Bronchial epithelial cell (primary cell): ENCODE results near the gene PLEKHG3. TPM values are rescaled to one million over a fixed set of nuclear protein-coding genes. Genes with fewer than 3 reads are reported as not detected.

Experiments used
- DNase-seq: peaks from one replicate; pipeline ENCODE4 v3.0.0-alpha.2; 2010; ENCODE audit warnings: low read depth
- FAIRE-seq: peaks from 2 replicates; lab custom pipeline; 2011; peaks lifted over from hg19 to GRCh38; lab: Jason Lieb, UNC
- H3K27me3 ChIP-seq: 2 replicates; pipeline ENCODE4 v1.5.1; 2011; ENCODE audit warnings: low read length; ENCODE audit not compliant: control insufficient read depth, insufficient read depth
- H3K36me3 ChIP-seq: 2 replicates; pipeline ENCODE4 v1.5.1; 2011; ENCODE audit warnings: low read length; ENCODE audit not compliant: control insufficient read depth, insufficient read depth
- H3K4me3 ChIP-seq: 2 replicates; pipeline ENCODE4 v1.5.1; 2011; ENCODE audit warnings: mild to moderate bottlenecking, low read depth, low read length, control low read depth
- total RNA-seq: library from RNA; depleted of rRNA; stranded (reverse); fragments of >200 nt; gene quantifications from 2 replicates; pipeline ENCODE4 v1.2.1, GENCODE V29; 2014
- TF ChIP-seq, protein P1 (sequence below): IDR thresholded peaks from 2 replicates; pipeline ENCODE4 v1.5.1; 2011; ENCODE audit warnings: mild to moderate bottlenecking, moderate library complexity, low read length, control low read depth, inconsistent platforms; ENCODE audit not compliant: insufficient read depth, severe bottlenecking

The PLEKHG3 gene
- total RNA-seq, 1 donor from 2014 or later: 32.4 TPM

DNA sequence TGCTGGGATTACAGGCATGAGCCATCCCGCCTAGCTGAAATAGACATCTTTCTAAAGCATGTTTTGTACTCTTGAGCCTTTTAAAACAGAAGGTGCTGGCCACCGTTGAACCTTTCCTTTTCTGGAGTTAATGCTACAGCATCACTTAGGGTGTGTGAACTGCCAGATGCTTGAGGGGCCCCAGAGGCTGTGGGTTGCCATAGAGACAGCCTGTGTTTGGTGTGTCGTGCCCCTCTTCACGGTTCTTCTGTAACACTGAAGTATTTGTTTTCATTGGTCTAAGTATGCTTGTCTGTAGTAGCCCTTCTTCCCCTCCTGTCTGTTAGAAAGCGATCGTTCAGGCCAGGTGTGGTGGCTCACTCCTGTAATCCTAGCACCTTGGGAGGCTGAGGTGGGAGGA lies 30.8 kb downstream of the PLEKHG3 start:
- H3K4me3 ChIP-seq: no peak overlapping the region
- DNase-seq: no peak
- H3K36me3 ChIP-seq: peaks cover 66% of the 10 kb centered on the region
- H3K27me3 ChIP-seq: no peaks in the 10 kb centered on the region
- no peak for FAIRE-seq
- TF ChIP-seq, protein P1, sequence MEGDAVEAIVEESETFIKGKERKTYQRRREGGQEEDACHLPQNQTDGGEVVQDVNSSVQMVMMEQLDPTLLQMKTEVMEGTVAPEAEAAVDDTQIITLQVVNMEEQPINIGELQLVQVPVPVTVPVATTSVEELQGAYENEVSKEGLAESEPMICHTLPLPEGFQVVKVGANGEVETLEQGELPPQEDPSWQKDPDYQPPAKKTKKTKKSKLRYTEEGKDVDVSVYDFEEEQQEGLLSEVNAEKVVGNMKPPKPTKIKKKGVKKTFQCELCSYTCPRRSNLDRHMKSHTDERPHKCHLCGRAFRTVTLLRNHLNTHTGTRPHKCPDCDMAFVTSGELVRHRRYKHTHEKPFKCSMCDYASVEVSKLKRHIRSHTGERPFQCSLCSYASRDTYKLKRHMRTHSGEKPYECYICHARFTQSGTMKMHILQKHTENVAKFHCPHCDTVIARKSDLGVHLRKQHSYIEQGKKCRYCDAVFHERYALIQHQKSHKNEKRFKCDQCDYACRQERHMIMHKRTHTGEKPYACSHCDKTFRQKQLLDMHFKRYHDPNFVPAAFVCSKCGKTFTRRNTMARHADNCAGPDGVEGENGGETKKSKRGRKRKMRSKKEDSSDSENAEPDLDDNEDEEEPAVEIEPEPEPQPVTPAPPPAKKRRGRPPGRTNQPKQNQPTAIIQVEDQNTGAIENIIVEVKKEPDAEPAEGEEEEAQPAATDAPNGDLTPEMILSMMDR: no peak

DNA sequence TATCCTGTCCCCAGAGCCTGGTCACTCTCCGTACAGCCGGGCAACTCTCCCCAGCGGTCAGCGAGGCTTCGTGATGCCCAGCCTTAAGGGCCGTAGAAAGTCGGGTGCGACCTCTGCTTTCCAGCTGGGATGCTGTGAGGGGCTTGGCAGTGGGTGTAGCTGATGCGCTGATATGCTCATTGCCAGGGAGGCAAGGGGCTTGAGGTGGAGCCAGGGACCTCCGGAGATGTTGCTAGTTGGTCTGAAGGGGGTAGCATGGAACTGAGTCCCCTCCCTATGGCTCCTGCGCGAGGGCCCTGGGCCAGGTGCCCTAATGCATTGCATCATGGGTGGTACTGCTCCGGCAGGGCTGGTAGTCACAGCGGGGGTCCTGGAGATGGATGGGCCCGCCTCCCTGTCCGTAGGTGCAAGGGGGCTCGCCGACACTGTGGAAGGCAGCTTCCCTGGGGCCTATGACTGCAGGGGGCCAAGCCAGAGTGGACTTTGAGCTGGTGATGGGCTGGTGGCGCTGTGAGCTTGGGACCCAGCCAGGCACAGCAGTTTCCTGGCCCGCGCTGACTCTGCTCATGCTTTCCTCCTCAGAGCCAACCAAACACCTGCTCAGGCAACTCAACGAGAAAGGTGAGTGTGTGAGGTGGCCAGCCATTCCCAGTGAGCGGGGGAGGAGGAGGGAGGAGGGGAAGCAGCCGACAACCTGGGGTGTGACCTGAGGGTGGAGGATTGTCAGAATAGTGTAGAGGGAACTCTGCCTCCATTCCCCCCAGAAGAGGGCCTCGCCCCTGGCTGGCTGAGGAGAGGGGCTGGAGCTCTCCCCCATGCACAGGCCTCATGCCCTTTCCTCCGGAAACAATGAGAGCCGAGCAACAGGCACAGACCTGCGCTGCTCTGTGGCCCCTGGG lies 32.3 kb downstream of the PLEKHG3 start:
- peaks cover 65% of the 10 kb centered on the region for H3K36me3 ChIP-seq
- FAIRE-seq: no peak
- TF ChIP-seq, protein P1: no peak

DNA sequence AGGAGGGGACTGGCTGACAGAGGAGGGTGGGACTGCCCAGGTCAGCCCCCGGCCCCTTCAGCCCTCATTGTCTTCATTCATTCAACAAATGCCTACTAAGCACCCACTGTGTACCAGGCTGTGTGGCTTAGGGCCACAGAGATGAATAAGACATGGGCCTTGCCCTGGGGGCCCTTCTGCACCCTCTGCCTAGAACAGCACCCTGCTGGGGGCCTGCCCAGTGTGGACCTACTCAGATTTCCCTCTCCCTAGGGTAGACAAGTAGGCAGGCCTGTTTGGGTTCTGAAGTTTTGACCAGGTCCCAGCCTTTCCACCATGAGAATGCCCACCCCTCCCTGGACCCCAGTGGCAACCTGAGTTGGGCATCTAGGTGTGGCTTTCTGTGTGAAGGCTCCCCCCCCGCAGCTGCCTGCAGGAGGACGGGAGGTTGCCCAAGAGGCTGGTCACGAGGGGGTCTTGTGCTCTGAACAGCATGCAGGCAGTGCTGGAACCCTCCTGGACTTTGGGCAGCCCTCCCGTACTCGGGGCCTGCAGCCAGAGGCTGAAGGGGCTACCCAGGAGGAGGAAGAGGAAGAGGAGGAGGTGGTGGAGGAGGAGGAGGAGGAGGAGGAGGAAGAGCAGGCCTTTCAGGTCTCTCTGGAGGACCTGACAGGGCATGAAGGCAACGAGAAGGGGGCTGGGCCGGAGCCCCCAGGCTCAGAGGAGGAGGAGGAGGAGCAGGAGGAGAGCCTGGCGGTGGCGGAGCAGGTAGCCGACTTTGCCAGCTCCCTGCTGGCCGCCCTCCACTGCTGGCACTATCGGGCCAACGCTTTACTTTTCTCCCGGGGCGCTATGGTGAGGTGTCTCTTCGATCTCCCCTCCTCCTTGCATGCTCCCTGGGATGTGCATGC lies 33.4 kb downstream of the PLEKHG3 start:
- TF ChIP-seq, protein P1: no peak
- H3K27me3 ChIP-seq: no peaks in the 10 kb centered on the region
- H3K36me3 ChIP-seq: peaks cover 67% of the 10 kb centered on the region
- FAIRE-seq (no peak), DNase-seq (no peak)
- H3K4me3 ChIP-seq: no peak overlapping the region

More for the DNA sequence above, 32.3 kb downstream of the PLEKHG3 start:
- DNase-seq: no peak
- Histone ChIP-seq H3K4me3 (no peak overlapping the region), H3K27me3 (no peaks in the 10 kb centered on the region)

DNA sequence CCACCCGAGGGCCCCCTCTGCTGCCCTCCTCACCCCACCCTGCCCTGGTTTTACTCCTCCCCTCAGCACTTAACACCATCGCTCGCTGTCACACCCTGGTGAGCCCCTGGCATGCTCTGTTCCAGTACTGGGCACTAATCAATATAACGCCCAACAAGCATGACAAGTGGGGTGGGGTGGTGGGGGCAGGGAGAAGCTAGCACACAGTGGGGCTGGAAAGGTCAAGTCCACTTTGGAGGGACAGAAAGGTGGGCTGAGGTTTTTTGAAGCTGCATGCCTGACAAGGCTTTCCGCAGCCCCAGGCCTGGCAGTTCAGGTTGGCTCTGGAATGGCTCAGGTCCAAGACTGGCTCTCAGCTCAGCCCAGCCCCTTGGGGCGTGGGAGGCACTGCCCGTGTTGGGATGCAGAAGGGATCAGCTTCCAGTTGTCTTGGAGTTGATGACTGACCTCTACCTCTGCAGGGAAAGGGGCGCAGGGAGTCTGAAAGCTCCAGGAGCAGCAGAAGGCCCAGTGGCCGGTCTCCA lies 34.1 kb downstream of the PLEKHG3 start:
- DNase-seq (no peak), FAIRE-seq (peak; percentile 13)
- TF ChIP-seq, protein P1: no peak
- Histone ChIP-seq H3K4me3 (no peak overlapping the region), H3K27me3 (no peaks in the 10 kb centered on the region), H3K36me3 (peaks cover 71% of the 10 kb centered on the region)

DNA sequence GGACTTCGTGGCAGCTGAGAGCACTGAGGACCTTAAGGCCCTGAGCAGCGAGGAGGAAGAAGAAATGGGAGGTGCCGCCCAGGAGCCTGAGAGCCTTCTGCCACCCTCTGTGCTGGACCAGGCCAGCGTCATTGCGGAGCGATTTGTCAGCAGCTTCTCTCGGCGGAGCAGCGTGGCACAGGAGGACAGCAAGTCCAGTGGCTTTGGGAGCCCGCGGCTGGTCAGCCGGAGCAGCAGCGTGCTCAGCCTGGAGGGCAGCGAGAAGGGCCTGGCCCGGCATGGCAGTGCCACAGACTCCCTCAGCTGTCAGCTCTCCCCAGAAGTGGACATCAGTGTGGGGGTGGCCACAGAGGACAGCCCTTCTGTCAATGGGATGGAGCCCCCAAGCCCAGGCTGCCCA lies 37.0 kb downstream of the PLEKHG3 start:
- TF ChIP-seq, protein P1: no peak
- Histone ChIP-seq H3K36me3 (peaks cover 68% of the 10 kb centered on the region), H3K27me3 (no peaks in the 10 kb centered on the region), H3K4me3 (no peak overlapping the region)
- DNase-seq: no peak
- FAIRE-seq: no peak
